ENCODE results near the gene CDK15.
A peak's percentile ranks its signal among the peaks of the same experiment; 100 is the strongest.
"Not testable (repeated sequence)": the region's sequence is repeated elsewhere in the genome, so short reads cannot be mapped to it uniquely, and the experiment has no call there.

Gene CDK15

DNA sequence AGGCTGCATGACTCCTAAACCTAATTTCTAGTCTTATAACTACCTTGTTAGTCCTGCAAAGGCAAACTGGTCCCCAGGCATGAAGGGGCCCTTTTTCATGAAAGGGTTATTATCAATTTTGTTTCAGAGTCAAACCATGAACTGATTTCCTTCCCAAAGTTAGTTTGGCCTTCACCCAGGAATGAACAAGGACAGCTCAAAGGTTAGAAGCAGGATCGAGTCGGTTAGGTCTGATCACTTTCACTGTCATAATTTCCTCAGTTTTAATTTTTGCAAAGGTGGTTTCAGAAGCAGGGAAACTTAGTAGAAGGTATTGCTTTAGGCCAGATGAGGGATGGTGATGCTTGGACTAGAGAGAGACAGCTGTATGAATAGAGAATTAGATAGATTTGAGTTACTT, 16.9 kb upstream of the CDK15 start:
- DNase-seq (ENCODE audit: low read depth, low spot score), result no peak

DNA sequence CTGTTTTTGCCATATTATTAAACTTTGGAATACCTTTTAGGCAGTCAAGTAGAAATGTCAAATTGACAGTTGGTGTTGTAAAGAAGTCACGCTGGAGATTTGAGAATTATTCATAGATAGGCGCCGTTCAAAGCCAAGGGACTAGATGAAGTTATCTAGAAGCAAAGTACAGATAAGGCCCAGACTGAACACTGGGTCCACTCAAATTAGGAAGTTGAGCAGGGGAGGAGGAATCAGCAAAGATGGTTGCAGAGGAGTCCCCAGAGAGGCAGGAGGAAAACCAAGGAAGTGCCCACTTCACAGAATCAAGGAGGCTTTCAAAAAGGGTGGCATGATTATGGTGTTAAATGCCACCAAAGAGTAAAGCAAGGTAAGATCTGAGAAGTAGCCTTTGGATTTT, 16.0 kb upstream of the CDK15 start:
- DNase-seq (ENCODE audit: low read depth, low spot score), result no peak

DNA sequence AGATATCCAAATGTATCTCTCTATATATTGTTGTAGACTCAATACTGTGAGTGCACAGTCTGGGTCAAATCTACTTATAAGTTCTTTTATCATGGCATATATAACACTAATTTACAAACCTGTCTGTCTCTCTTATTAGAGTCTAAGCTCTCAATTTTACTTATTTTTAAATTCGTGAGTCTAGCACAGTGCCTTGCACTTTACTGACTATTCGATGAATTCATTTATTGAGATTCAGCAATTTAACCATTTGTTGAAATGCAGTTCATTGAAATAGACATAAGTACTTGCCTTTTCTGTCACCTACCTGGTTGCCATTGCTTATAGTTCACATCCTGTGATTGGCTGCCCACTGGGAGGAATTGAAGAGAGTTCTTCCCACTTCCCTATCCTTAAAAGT, 15.3 kb upstream of the CDK15 start:
- DNase-seq (ENCODE audit: low read depth, low spot score), result no peak

- no peak for DNase-seq (ENCODE audit: low read depth, low spot score)
These were observed 12.7 kb upstream of the CDK15 start for GRCh38 chr2:201793631-201794030.

DNA sequence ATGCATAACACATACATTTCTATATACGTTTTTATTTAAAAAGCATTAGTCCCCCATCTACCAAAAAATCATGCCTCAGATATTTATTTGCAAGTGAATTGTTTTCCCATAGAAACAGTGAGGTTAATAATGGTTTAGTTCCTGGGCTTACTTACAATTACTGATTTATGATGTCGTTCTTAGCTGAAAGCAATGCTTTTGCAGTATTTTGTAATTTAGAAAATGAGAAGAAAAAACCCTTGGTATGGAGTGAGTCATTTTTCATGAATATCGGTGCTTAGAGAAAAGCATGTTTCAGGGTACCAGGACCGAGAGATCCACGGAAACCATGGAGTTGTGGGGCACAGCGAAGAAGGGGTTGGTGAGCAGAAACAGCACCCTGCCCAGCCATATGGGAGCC, 12.0 kb upstream of the CDK15 start:
- DNase-seq (ENCODE audit: low read depth, low spot score), result no peak

GRCh38 chr2:201795607-201796477, 10.5 kb upstream of the CDK15 start:
- peak; percentile 72 for DNase-seq (ENCODE audit: low read depth, low spot score)

GRCh38 chr2:201796478-201796865, 9.9 kb upstream of the CDK15 start:
- DNase-seq (ENCODE audit: low read depth, low spot score), result no peak

DNA sequence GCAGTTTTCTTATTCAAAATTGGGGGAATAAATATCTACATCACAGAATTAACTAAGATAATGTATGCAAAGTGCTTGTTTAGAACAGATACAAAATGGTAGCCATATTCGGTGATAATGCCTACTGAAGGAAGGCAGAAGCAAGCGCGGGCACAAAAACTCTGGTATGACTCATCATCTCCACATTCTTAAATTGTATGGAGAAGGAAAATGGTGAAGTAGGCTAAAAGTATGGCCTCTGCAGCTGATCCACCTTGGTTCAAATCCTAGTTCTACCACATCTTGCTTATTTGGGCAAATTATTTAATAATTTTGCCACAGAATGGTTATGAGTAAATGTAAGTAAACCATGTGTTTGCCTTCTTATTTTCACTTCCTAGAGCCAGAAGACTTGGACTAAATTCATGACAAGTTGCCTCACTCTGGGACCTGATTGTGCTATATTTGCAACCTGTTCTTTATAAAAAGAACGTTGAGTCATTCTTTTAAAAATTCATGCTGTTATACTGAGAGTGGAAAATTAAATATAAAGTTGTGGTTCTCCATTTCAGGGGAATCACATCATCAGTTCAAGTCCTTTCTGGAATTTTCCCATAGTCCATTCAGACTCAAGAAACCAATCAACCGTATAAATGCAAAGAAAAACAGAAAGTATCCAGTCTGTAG, 9.0 kb upstream of the CDK15 start:
- peak; percentile 80 for DNase-seq (ENCODE audit: low read depth, low spot score)

DNA sequence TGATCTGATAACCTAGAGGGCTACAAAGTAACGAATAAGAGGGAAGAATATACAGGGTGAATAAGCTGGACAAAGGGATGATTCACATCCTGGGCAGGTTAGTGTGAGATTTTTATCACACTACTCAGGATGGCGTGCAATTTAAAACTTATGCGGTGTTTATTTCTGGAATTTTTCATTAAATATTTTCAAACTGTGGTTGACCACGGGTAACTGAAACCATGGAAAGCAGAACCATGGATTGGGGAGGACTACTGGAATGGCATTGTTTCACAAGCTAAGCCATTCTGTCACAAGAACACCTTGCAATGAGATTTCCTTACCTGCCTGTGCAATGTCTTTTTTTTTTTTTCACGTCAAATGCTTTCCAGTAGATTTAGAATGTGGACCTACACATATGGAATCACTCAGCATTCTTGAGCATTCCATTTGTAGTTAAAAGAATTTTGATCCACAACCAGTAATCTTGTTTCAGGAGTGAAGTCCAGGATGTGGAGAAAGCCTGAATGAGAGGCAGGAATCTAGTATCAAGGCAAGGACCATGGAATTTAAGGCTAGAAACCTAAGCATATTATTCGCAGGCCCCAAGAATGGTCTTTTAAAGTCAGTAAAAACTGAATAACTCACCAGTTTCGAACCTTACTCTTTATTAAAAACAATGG, 8.0 kb upstream of the CDK15 start:
- peak; percentile 89 for DNase-seq (ENCODE audit: low read depth, low spot score)

DNA sequence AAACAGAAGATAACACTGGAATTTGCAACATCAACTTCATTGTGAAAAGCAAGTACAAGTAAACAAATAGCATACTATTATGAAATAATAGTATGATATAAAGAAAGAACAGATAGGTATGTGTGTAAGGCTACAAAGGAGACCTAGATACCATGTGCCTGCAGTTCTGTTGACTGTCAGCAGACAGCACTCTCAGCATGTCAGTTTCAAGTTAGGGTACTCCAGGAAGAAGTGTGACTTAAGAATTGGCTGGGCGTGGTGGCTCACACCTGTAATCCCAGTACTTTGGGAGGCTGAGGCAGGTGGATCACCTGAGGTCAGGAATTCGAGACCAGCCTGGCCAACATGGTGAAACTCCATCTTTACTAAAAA, 7.4 kb upstream of the CDK15 start:
- DNase-seq (ENCODE audit: low read depth, low spot score), result peak; percentile 60

GRCh38 chr2:201807452-201807999, 1.2 kb downstream of the CDK15 start:
- peak; percentile 52 for DNase-seq (ENCODE audit: low read depth, low spot score)

DNA sequence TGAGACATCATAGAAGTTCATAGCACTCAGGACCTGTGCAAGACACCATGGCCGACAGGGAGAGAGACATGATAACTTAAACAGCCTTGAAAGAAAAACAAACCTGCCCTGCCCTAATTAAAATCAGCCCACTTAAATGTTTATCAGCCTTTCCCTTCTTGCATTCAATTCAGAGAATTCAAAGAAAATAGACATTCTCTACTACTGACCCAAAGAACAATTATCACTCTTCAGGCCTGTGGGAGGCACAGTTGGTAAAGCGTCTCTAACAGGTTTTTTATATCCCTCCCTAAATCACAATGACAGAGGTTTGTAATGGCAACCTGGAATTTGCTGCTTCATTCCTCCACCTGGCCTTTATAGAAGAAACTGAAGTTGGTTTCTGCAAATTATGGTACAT, 1.7 kb downstream of the CDK15 start:
- no peak for DNase-seq (ENCODE audit: low read depth, low spot score)

DNA sequence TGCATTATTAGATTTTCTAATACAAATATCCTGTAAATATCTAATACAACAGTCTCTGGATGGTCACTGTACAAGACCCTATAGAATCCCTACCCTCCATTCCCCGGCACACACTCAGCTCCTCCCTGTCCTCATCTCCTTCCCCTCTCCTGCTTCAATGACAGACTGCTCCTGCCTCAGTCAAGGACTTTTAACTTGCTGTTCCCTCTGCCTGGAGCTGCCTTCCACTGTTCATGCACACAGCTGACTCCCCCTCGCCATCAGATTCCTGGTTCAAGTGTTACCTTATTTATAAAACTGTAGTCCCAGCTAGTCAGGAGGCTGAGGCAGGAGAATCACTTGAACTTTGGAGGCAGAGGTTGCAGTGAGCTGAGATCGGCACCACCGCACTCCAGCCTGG, 3.3 kb downstream of the CDK15 start:
- no peak for DNase-seq (ENCODE audit: low read depth, low spot score)

DNA sequence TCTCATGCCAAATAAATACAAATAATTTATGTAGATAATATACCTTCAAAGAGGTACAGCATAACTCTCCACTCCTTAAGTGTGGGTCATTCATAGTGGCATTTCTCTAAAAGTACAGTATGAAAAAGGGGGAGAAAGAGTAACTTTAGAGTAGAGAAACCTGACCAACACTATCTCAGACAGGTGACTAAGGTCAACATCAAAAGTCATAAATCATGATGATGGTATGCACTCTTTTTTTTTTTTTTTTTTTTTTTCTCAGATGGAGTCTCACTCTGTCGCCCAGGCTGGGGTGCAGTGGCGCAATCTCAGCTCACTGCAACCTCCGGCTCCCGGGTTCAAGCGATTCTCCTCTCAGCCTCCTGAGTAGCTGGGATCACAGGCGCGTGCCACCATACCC, 4.3 kb downstream of the CDK15 start:
- DNase-seq (ENCODE audit: low read depth, low spot score), result not testable (repeated sequence)

DNA sequence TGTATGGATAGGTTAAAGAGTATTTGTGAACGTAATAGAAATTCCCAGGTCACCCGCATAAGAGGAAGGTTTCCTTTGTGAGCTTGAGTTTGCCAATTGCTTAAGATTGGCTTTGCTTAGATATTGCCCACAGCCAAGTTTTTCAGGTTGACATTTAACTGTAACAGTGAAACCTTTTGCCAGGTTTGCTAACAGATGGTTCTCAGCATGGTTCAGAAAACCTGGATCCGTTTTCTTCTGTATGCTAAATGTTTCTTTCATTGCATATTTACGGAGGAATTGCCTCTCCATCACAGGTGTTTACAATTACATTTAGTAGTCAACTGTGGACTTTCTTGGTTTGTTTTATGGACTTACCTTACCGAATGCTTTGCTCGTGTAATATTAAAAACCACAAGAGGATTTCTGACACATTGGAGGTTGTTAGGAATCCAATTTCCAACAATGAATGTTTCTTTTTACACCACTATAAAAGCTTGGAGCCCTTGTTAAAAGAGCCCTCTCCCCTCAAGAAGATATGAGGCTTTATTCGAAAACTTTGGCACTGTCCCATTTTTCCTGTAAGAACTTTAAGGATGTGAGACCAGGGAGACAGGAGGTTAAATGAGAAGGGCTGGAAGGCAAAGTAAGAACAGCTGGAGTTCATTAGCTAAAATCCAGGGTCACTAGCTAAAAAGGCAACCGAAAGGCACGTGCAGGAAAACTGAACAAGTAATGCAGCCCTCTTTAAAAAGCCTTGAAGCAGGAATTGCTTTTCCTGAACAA, 7.8 kb downstream of the CDK15 start:
- no peak for DNase-seq (ENCODE audit: low read depth, low spot score)

DNA sequence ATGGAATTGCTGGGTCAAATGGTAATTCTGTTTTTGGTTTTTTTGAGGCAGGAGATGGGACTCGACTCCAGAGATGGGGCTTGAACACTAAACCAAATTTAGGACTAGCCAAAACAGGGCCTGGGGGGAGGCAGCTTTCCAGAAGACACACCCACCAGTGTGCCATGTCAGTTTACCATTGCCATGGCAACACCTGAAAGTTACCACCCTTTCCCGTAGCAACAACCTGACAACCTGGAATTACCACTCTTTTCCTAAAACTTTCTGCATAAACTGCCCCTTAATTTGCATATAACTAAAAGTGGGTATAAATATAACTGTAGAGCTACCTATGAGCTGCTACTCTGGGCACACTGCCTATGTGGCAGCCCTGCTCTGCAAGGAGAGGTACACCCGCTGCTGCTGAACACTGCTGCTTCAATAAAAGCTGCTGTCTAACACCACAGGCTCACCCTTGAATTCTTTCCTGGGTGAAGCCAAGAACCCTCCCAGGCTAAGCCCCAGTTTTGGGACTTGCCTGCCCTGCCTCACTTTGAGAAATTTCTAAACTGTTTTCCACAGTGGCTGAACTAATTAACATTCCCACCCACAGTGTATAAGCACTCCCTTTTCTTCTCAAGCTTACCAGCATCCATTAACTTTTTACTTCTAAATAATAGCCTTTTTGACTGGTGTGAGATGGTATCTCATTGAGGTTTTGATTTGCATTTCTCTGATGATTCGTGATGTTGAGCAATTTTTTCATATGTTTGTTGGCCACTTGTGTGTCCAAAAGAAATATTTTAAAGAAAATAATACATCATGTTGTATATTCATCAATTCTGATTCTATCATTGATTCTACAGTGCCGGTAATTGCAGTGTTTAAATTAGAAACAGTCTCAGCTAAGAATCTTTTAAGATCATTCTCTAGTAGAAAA, 10.6 kb downstream of the CDK15 start:
- DNase-seq (ENCODE audit: low read depth, low spot score), result no peak

- no peak for DNase-seq (ENCODE audit: low read depth, low spot score)
These were observed 14.2 kb downstream of the CDK15 start for GRCh38 chr2:201820383-201821007.

DNA sequence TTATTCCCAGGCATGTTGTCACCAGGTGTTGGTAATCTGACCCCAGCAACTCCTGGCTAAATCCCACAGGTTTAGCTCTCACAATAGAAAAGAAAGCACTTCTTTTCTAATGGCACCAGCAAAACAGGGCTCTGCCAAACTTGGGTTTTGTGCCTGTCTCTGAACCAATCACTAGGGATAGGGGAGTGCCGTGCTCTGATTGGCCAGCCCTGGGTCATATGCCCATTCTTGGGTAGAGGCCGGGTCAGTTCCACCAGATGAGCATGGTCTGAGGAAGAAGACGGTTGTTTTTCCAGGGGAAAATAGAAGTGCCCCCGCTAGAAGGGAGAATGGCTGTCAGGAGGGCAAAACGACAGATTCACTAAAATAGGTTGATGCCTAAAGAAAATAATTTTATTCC, 14.7 kb downstream of the CDK15 start:
- DNase-seq (ENCODE audit: low read depth, low spot score), result no peak

DNA sequence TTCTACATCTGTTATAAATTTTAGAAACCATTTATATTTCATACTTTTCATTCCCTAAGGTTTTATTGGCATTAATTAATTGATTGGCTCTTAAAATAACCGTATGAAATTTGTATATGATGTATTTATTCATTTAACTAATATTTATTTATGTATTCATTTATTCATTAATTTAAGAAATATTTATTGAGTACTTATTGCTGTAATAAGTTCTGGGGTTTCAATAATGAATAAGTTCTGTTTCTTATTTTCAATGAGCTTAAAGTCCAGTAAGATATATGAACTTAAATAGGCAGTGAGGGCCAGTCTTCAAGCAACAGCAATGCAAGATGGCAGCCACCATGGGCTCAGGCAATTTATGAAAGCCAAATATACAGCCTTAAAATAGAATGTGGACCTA, 17.9 kb downstream of the CDK15 start:
- no peak for DNase-seq (ENCODE audit: low read depth, low spot score)

DNA sequence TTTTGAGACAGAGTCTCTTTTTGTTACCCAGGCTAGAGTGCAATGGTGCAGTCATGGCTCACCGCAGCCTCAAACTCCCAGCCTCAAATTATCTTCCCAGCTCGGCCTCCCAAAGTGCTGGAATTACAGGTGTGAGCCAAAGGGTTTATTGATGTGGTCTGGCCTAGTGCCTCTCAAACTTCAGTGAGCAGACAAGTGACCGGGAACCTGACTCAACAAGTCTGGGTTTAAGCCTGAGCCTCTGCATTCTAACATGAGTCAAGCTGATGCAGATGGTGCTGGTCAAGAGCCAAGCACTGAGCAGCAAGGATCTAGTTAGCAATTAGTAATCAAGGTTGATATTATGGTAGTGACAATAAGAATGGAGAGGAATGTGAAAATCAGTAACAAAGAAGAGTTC, 21.3 kb downstream of the CDK15 start:
- DNase-seq (ENCODE audit: low read depth, low spot score), result peak; percentile 80
